ENCODE data around the gene CRACR2A. TPM values are rescaled to one million over a fixed set of nuclear protein-coding genes. Genes with fewer than 3 reads are reported as not detected.

Gene CRACR2A
- polyA plus RNA-seq, 4 donors = 1.2 to 1.6 (median 1.4) TPM

DNA sequence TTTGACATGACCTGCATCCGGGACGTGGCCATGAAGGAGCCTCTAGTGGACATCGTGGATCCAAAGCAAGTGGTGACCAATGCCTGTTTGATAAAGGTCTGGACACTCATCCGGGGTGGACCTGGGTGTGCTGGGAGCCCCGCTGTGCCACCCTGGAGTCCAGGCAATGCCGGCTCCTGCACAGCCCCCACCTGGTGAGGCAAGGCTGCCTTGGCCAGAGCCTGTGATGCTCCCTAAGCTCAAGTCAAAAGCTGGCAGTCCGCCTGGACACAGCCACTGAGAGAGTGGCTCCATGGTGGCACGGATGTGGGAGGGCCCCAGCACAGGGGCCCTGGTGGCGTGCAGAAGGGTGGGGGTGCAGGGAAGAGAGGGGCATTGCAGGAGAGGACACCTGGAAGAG is 176.0 kb downstream of the CRACR2A start:
- no peak for DNase-seq (ENCODE audit: low read depth in 4 of 4, low spot score in 3 of 4)

DNA sequence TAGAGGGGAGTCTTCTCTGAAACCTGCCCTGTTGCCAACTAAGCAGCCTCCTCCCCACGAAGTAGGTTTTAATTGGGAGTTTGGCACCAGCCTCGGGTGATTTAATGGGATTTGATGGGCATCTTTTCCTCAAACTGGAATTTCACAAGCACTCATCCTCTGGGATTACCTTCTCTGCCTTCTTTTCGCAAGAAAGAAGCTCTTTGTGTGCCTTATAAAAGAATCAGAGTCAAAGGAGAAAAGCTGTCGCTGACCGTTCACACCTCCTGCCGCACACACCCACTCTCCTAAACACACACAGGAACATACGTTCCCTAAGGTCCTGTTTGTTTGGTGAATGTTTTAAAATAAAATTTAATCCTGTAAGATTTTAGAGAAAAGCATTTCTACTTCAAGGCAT is 177.9 kb downstream of the CRACR2A start:
- DNase-seq (ENCODE audit: low read depth in 4 of 4, low spot score in 3 of 4) = no peak

DNA sequence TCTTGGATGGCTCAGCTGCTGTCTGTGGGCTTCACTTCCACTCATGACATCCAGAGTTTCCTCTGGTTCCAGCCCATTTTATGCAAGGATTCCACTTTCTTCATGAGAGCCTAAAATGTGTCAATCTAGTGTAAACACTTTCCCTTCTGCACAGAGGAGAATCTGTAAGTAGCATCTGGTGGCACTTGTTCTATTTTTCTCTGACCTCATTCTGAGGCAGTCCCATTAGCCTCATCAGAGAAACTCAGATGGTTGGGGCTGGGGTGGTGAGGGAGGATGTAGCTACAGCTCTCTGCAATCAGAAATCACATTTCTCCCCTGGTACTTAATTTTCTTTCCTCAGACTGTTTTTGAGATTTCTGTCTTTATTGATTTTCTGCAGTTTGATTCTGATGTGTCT is 180.3 kb downstream of the CRACR2A start:
- DNase-seq (ENCODE audit: low read depth in 4 of 4, low spot score in 3 of 4) = no peak

DNA sequence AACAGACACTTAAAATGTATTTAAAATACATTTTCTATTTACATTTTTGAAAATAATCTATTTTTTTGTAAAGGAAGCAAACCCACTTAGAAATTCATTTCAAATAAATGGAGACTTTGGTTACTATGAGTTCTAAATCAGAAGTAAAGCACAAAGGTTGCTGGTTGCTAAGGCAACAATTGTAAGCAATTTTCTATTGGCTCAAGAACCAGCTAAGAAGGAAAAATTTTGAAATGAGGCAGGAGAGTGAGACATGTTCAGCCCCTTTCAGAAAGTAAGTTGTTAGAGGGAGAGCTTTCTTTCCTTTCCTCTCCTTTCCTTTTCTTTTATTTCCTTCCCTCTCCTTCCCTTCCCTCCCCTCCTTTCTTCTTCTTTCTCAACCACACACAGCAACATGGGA is 181.2 kb downstream of the CRACR2A start:
- no peak for DNase-seq (ENCODE audit: low read depth in 4 of 4, low spot score in 3 of 4)

DNA sequence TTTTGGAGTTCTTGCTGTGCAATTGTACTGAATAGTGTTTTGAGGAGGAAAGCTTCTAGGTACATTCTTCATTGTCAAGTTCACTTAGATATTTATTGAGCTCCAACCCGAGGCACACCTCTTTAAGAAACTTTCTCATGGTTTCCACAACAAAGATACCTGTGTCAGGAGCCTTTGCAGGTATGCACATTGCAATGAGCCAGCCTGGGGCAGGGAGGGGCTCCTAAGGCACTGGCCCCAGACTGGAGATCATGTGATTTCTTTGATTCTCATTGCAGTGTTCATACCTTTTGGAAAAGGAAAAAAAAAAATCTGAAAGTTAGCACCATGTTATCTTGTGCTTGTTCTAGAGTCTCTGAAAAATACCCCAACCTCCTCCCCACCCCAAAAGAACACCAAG is 181.6 kb downstream of the CRACR2A start:
- DNase-seq (ENCODE audit: low read depth in 4 of 4, low spot score in 3 of 4) = no peak

DNA sequence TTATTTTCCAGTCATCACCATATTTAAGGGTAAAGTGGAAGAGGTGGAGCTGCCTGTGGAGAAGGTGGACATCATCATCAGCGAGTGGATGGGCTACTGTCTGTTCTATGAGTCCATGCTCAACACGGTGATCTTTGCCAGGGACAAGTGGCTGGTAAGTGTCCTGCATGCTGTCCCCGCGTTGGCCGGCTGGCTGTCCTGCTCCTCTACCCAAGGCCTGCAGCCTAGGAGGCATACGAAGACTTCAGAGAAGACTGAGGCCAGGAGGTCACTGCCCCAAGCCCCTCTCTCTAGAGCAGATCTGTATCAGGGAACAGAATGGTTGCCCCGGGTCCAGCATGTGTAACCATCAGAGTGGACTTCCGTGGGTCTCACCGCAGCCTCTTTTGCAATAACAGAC is 184.2 kb downstream of the CRACR2A start:
- no peak for DNase-seq (ENCODE audit: low read depth in 4 of 4, low spot score in 3 of 4)

DNA sequence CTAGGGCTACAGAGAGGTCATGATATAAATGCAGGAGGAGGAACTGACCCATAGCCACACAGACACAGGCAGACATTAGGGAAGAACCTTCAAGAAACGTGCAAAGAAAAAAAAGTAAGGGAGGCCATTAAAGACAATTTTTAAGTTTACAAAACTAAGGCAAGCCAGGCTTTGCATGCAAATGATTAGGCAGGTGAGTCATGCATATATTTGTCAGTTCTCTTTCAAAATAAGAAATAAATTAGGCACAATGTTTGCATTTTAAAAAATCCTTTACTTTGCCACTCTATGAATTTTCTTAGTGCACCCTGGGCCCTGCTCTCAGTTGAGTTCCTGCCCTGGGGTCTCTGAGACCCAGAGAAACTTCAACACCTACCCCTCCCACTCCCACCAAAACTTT is 186.9 kb downstream of the CRACR2A start:
- DNase-seq (ENCODE audit: low read depth in 4 of 4, low spot score in 3 of 4) = no peak

Other genes starting within 250 kb of the CRACR2A start
- 10 to 100 TPM; 14.6 to 19.9 (median 18.9) TPM for gene PARP11, start 120.3 kb upstream of the CRACR2A start, polyA plus RNA-seq (ENCODE audit: insufficient read length in 4 of 4)

All from right renal pelvis (tissue), 4 donors.